Left ventricle myocardium inferior (tissue), 1 donor: ENCODE data around the gene SMIM36. TPM values are rescaled to one million over a fixed set of nuclear protein-coding genes. Genes with fewer than 3 reads are reported as not detected.
A peak's percentile ranks its signal among the peaks of the same experiment; 100 is the strongest.
"Not testable (repeated sequence)": the region's sequence is repeated elsewhere in the genome, so short reads cannot be mapped to it uniquely, and the experiment has no call there.

Experiments used
- DNase-seq: peaks from one replicate; pipeline ENCODE4 v3.0.0-alpha.2; 2020
- H3K27ac ChIP-seq: fragments of 200-600 bp; replicated peaks from 2 replicates; pipeline ENCODE4 v1.8.0; 2021
- H3K27me3 ChIP-seq: fragments of 200-600 bp; 2 replicates; pipeline ENCODE4 v1.8.0; 2021; ENCODE audit warnings: low read depth
- H3K36me3 ChIP-seq: fragments of 200-600 bp; 2 replicates; pipeline ENCODE4 v1.8.0; 2021
- H3K4me1 ChIP-seq: fragments of 200-600 bp; 2 replicates; pipeline ENCODE4 v1.8.0; 2021
- H3K4me3 ChIP-seq: fragments of 200-600 bp; 2 replicates; pipeline ENCODE4 v1.8.0; 2021; ENCODE audit warnings: mild to moderate bottlenecking, moderate library complexity
- H3K9me3 ChIP-seq: fragments of 200-600 bp; replicated peaks from 2 replicates; pipeline ENCODE4 v1.8.0; 2021
- intact Hi-C: fragments of 100-400 bp; cut with micrococcal nuclease; formaldehyde crosslinking; loops from one replicate; pipeline ENCODE4 v1.11.0; 2022
- total RNA-seq: library from RNA; stranded (reverse); fragmentation: NEBNext Ultra II Directional; extraction: Animal tissue kit (Norgen Biotek cat#: 25700); gene quantifications from one replicate; pipeline ENCODE4 v1.2.1, GENCODE V29; 2021
- TF ChIP-seq, protein P1 (sequence below): fragments of 200-600 bp; IDR thresholded peaks from 2 replicates; pipeline ENCODE4 v1.8.0; 2021; ENCODE audit warnings: antibody characterized with exemption, mild to moderate bottlenecking, borderline replicate concordance
- donor health status: DM: no; HTN: yes; CAD: no; lungs with severe emphysema.

Gene SMIM36
- total RNA-seq, 1 donor from 2014 or later, result not detected

- Histone ChIP-seq H3K4me3 (no peak overlapping the region), H3K27ac (peak overlapping the region; percentile 72), H3K27me3 (no peaks in the 10 kb centered on the region), H3K36me3 (peaks cover 66% of the 10 kb centered on the region), H3K9me3 (no peaks in the 10 kb centered on the region), H3K4me1 (peaks cover 41% of the 10 kb centered on the region)
- no peak for DNase-seq
- TF ChIP-seq, protein P1, sequence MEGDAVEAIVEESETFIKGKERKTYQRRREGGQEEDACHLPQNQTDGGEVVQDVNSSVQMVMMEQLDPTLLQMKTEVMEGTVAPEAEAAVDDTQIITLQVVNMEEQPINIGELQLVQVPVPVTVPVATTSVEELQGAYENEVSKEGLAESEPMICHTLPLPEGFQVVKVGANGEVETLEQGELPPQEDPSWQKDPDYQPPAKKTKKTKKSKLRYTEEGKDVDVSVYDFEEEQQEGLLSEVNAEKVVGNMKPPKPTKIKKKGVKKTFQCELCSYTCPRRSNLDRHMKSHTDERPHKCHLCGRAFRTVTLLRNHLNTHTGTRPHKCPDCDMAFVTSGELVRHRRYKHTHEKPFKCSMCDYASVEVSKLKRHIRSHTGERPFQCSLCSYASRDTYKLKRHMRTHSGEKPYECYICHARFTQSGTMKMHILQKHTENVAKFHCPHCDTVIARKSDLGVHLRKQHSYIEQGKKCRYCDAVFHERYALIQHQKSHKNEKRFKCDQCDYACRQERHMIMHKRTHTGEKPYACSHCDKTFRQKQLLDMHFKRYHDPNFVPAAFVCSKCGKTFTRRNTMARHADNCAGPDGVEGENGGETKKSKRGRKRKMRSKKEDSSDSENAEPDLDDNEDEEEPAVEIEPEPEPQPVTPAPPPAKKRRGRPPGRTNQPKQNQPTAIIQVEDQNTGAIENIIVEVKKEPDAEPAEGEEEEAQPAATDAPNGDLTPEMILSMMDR, result no peak
- intact Hi-C loops, result loop anchor here (10.0 kb wide), 1 partner anchor 103 kb away; the partner anchor contains the start of gene SMIM36
Observed at GRCh38 chr17:55411463-55411855, 99.8 kb downstream of the SMIM36 start.

DNA sequence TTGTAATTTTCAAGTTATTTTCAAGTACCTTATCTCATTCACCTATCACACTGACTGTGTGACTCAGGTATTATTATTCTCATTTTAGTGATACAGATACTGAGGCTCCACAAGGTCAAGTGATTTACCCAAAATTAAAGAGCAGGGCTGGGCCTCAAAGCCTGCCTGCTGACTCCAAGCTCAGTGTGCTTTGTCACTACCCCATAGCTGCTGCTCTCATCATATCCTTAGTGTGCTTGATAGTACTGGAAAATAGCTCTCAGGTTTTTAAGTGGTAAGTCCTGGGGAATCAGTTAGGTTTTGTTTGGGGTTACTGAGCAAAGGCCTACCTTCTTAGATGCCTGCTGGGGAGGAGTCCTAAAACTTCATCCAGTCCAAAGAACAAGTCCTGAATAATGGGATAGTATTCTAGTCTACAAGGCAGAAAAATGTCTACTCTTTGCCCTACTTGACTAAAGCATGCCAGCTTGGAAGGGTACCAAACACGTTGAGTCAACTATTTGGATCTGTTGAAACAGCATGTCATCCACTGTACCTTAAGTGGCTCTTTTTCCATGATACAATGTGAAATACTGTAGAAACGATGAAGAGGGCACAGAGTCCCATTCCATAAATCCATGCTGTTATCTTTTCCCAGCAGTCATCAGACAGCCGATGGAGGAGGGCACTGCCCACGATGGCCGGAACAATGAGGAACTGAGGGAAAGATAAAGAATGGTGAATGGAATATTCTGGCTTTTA is 100.4 kb downstream of the SMIM36 start:
- peak overlapping the region; percentile 72 for H3K27ac ChIP-seq
- peaks cover 72% of the 10 kb centered on the region for H3K36me3 ChIP-seq
- intact Hi-C loops, result loop anchor here (10.0 kb wide), 1 partner anchor 104 kb away; the partner anchor contains the start of gene SMIM36
- no peaks in the 10 kb centered on the region for H3K9me3 ChIP-seq
- no peak for DNase-seq
- H3K4me1 ChIP-seq, result peaks cover 38% of the 10 kb centered on the region
- no peak overlapping the region for H3K4me3 ChIP-seq
- no peaks in the 10 kb centered on the region for H3K27me3 ChIP-seq
- TF ChIP-seq, protein P1, result no peak

- peak overlapping the region; percentile 72 for H3K27ac ChIP-seq
- no peaks in the 10 kb centered on the region for H3K27me3 ChIP-seq
- H3K36me3 ChIP-seq, result peaks cover 88% of the 10 kb centered on the region
- TF ChIP-seq, protein P1, result no peak
- H3K4me3 ChIP-seq, result no peak overlapping the region
- peaks cover 27% of the 10 kb centered on the region for H3K4me1 ChIP-seq
- intact Hi-C loops, result no loop called here
- no peak for DNase-seq
- H3K9me3 ChIP-seq, result no peaks in the 10 kb centered on the region
Observed at GRCh38 chr17:55409030-55409800, 102.0 kb downstream of the SMIM36 start.

DNA sequence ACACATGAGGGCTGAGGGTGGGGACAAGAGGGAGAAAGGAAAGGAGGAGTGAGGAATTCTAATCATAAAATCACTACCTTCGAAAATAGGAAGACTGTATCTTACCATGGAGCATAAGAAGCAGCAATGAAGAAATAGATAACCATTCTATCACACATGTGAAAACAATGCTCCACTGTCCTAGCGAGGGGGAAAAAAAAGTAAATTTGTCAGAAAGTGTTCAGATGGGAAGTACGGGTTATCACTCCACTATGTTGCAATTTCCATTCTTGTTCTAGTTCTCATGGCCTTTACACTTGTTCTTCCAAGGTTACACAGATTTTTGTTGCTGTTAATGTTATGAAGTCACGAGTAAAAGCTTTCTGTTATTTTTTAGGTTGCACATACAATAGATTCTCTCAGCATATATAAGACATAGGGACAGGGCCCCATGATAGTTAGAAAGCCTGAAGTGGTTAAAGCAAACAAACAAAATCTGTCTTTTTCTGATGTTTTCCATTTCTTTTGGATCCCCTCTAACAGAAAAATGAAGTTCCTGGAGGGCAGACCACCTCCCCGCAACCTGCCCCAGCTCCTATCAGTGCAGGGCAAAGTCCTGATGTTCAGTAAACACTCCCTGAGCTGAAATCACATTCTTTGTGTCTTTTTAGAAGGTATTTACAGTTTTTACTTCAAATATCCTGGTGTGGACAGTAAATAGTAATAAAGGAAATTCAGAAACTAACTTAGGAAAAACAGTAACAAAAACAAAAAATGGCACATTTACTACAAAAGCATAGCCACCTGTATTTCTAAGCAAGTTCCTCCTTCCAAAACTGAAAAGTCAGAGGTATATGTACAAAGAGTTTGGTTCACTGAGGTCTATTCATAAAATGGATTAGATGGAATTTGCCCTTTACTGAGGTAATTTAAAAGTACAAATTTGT is 103.3 kb downstream of the SMIM36 start:
- Histone ChIP-seq H3K9me3 (no peaks in the 10 kb centered on the region), H3K4me1 (peaks cover 29% of the 10 kb centered on the region), H3K4me3 (no peak overlapping the region), H3K27me3 (no peaks in the 10 kb centered on the region), H3K27ac (no peak overlapping the region), H3K36me3 (peaks cover 89% of the 10 kb centered on the region)
- no peak for DNase-seq
- intact Hi-C loops, result no loop called here
- TF ChIP-seq, protein P1, result no peak

- no peak for DNase-seq
- Histone ChIP-seq H3K4me1 (peaks cover 16% of the 10 kb centered on the region), H3K27ac (no peak overlapping the region), H3K36me3 (peaks cover 98% of the 10 kb centered on the region), H3K27me3 (no peaks in the 10 kb centered on the region), H3K4me3 (no peak overlapping the region), H3K9me3 (no peaks in the 10 kb centered on the region)
- intact Hi-C loops, result no loop called here
- TF ChIP-seq, protein P1, result no peak
Observed at GRCh38 chr17:55405600-55405999, 105.7 kb downstream of the SMIM36 start.

DNA sequence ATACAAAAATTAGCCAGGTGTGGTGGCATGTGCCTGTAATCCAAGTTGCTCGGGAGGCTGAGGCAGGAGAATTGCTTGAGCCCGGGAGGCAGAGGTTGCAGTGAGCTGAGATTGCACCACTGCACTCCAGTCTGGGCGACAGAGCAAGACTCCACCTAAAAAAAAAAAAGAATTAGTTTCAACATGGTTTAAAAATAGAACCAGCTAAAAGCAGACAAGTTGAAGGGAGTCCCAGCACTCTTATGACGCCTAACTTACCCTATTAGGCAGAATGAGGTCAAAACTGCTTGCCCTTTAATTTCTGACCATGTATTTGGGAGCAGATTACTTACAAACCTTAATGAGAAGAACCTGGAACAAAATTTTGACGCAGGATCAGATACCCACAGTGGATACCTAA is 107.1 kb downstream of the SMIM36 start:
- H3K4me3 ChIP-seq, H3K9me3 ChIP-seq, DNase-seq, H3K4me1 ChIP-seq, H3K27ac ChIP-seq, H3K27me3 ChIP-seq, intact Hi-C loops: not testable (repeated sequence)
- peaks cover 97% of the 10 kb centered on the region for H3K36me3 ChIP-seq
